Mucosa of descending colon (tissue), 3 donors: Measurements from ENCODE around the gene TPTE2. TPM values are rescaled to one million over a fixed set of nuclear protein-coding genes. Genes with fewer than 3 reads are reported as not detected.
"Not testable (repeated sequence)": the region's sequence is repeated elsewhere in the genome, so short reads cannot be mapped to it uniquely, and the experiment has no call there.

Source experiments
- ATAC-seq: fragments of 200-7000 bp; cut with Tn5 transposase; one replicate; pipeline ENCODE4 v1.9.1; 2020; ENCODE audit warnings: mild to moderate bottlenecking, moderate library complexity
- DNase-seq, 3 donors: peaks; one replicate each; pipeline ENCODE4 v3.0.0-alpha.2; 2020
- H3K36me3 ChIP-seq: fragments of 200-600 bp; one replicate; pipeline ENCODE4 v1.8.0; 2021; ENCODE audit warnings: low read depth, mild to moderate bottlenecking
- H3K4me1 ChIP-seq: fragments of 200-600 bp; one replicate; pipeline ENCODE4 v1.8.0; 2021; ENCODE audit warnings: low read depth, mild to moderate bottlenecking
- H3K4me3 ChIP-seq: fragments of 200-600 bp; one replicate; pipeline ENCODE4 v1.8.0; 2021; ENCODE audit warnings: mild to moderate bottlenecking
- H3K9me3 ChIP-seq: fragments of 200-600 bp; one replicate; pipeline ENCODE4 v1.8.0; 2021; ENCODE audit warnings: mild to moderate bottlenecking
- intact Hi-C, 2 donors: fragments of 100-400 bp; cut with DNase I in 1 of 2; cut with micrococcal nuclease in 1 of 2; formaldehyde crosslinking; loops; one replicate each; pipeline versions ENCODE4 v1.11.0 to v1.11.1; 2022; cut with DNase I, micrococcal nuclease
- total RNA-seq, 3 donors: library from RNA; stranded (reverse); fragmentation: NEBNext Ultra II Directional in 2 of 3; extraction: Animal tissue kit (Norgen Biotek cat#: 25700) in 2 of 3; gene quantifications; one replicate each; pipeline versions ENCODE4 v1.2.1 to v1.2.4, GENCODE V29; 2021 to 2023
- TF ChIP-seq, protein P1 (sequence below): fragments of 200-600 bp; IDR thresholded peaks from one replicate; pipeline ENCODE4 v1.8.0; 2022; ENCODE audit warnings: antibody characterized with exemption, mild to moderate bottlenecking
- donor health status: DM: no; HTN: no; CAD: no; lungs with moderate emphysema.
- donor health status: DM: no; HTN: no; CAD: no.
- donor health status: DM: no; HTN: yes; CAD: no.

The TPTE2 gene
- total RNA-seq, 3 donors from 2014 or later, result not detected

DNA sequence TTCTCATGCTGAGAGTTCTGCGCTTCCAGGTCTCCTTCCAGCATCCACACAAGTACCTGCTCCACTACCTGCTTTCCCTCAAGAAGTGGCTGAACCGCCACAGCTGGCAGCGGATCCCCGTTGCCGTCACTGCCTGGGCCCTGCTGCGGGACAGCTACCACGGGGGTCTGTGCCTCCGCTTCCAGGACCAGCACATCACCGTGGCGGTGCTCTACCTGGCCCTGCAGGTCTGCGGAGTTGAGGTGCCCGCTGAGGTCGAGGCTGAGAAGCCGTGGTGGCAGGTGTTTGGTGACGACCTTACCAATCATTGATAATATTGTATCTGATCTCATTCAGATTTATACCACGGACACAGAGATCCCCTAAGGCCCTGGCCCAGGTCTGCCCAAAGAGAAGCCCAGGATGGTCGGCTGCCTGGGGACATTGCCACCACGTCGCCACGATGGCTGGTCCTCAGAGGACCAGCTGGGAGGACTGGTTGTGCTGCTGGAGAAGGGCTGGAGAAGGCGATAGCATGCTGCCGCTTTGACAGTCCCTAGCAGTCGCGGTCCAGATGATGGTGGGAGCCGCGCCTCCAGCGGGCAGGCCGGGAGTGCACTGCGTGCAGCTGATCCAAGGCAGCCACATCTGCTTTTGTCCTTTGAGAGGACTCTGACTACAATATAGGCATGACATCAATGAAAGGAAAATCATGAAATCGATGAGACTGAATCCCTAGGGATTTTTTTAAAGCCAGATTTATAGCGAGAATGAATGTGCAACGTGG lies 178.4 kb downstream of the TPTE2 start:
- H3K36me3 ChIP-seq, ATAC-seq, H3K4me1 ChIP-seq, H3K4me3 ChIP-seq, intact Hi-C loops, DNase-seq: not testable (repeated sequence)
- H3K9me3 ChIP-seq, result peaks cover 15% of the 10 kb centered on the region

DNA sequence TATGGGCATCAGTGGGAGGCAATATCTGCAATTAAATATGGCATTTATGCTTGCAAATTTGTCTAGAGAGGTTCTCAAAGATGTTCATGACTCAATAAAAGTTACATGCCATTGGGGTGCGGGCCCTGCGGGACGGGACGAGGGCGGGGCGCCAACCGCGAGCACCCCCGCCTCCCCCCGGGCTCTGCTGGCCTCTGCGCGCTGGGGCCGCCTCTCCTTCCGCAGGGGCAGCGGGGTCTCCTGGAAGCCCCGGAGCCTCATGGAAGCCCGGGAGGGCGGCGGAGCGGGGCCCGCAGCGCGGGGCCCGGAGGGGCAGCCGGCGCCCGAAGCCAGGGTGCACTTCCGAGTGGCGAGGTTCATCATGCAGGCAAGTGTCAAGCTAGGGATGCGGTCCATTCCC lies 179.2 kb downstream of the TPTE2 start:
- no peak for ATAC-seq
- intact Hi-C loops, result no loop called here
- TF ChIP-seq, protein P1, sequence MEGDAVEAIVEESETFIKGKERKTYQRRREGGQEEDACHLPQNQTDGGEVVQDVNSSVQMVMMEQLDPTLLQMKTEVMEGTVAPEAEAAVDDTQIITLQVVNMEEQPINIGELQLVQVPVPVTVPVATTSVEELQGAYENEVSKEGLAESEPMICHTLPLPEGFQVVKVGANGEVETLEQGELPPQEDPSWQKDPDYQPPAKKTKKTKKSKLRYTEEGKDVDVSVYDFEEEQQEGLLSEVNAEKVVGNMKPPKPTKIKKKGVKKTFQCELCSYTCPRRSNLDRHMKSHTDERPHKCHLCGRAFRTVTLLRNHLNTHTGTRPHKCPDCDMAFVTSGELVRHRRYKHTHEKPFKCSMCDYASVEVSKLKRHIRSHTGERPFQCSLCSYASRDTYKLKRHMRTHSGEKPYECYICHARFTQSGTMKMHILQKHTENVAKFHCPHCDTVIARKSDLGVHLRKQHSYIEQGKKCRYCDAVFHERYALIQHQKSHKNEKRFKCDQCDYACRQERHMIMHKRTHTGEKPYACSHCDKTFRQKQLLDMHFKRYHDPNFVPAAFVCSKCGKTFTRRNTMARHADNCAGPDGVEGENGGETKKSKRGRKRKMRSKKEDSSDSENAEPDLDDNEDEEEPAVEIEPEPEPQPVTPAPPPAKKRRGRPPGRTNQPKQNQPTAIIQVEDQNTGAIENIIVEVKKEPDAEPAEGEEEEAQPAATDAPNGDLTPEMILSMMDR, result no peak

More for the DNA sequence above, 179.2 kb downstream of the TPTE2 start:
- peaks cover 15% of the 10 kb centered on the region for H3K9me3 ChIP-seq
- no peaks in the 10 kb centered on the region for H3K4me1 ChIP-seq
- H3K36me3 ChIP-seq, result no peaks in the 10 kb centered on the region
- no peak for DNase-seq
- H3K4me3 ChIP-seq, result no peak overlapping the region

Other genes starting within 250 kb of the TPTE2 start
- 10 to 100 TPM; 27.2 to 65.0 (median 33.5) TPM for gene MPHOSPH8, start 72.1 kb upstream of the TPTE2 start, total RNA-seq
- 10 to 100 TPM; 40.1 to 47.9 (median 42.9) TPM for gene PSPC1, start 221.4 kb upstream of the TPTE2 start, total RNA-seq